Mammary epithelial cell (primary cell): ENCODE measurements around the gene VAPA.

Experiments
- EZH2 ChIP-seq: IDR thresholded peaks from 2 replicates; pipeline ENCODE4 v1.6.1; 2012; ENCODE audit warnings: low read length, inconsistent platforms, borderline replicate concordance
- TF ChIP-seq, protein P1 (sequence below), 2 donors: IDR thresholded peaks in 1 of 2; conservative IDR thresholded peaks in 1 of 2; 2 replicates each; pipeline ENCODE4 v1.5.1; 2011 to 2012; ENCODE audit warnings: inconsistent platforms in 2 of 2, low read length in 2 of 2, mild to moderate bottlenecking in 2 of 2, control low read depth in 1 of 2, low read depth in 1 of 2; ENCODE audit not compliant: insufficient read depth in 1 of 2; ENCODE audit errors: extremely low read depth in 1 of 2

GRCh38 chr18:9992973-9993520, 79.2 kb downstream of the VAPA start:
- TF ChIP-seq, protein P1, sequence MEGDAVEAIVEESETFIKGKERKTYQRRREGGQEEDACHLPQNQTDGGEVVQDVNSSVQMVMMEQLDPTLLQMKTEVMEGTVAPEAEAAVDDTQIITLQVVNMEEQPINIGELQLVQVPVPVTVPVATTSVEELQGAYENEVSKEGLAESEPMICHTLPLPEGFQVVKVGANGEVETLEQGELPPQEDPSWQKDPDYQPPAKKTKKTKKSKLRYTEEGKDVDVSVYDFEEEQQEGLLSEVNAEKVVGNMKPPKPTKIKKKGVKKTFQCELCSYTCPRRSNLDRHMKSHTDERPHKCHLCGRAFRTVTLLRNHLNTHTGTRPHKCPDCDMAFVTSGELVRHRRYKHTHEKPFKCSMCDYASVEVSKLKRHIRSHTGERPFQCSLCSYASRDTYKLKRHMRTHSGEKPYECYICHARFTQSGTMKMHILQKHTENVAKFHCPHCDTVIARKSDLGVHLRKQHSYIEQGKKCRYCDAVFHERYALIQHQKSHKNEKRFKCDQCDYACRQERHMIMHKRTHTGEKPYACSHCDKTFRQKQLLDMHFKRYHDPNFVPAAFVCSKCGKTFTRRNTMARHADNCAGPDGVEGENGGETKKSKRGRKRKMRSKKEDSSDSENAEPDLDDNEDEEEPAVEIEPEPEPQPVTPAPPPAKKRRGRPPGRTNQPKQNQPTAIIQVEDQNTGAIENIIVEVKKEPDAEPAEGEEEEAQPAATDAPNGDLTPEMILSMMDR (conservative IDR thresholded peaks at IDR 0.05 in 1 of 2, IDR thresholded peaks at IDR 0.05 in 1 of 2; ENCODE audit: extremely low read depth in 1 of 2, insufficient read depth in 1 of 2, low read depth in 1 of 2, low read length in 2 of 2): no peak
- no peak for TF ChIP-seq EZH2
